IMR-90 (cell line): ENCODE data around the gene FBP1. TPM values are rescaled to one million over a fixed set of nuclear protein-coding genes. Genes with fewer than 3 reads are reported as not detected.
A peak's percentile ranks its signal among the peaks of the same experiment; 100 is the strongest.

ENCODE experiments used
- ATAC-seq: fragments of 200-7000 bp; cut with Tn5 transposase; 2 replicates; pipeline ENCODE4 v1.9.1; 2020; ENCODE audit warnings: low read depth, mild to moderate bottlenecking, moderate library complexity
- BruUV-seq: library from RNA; stranded (reverse); fragments of 400-500 nt; replicated peaks from 2 replicates; lab custom pipeline; 2021; lab: Mats Ljungman, UMichigan
- CTCF ChIA-PET: fragments of 300-600 bp; formaldehyde crosslinking; extraction: SDS; loops from one replicate; lab custom pipeline; 2021; ENCODE audit warnings: antibody characterized with exemption; lab: Yijun Ruan, JAX
- POLR2A ChIA-PET: fragments of 300-600 bp; sonication (Branson Sonifier 250); formaldehyde crosslinking; loops from one replicate; lab custom pipeline; 2022; ENCODE audit warnings: antibody characterized with exemption; ENCODE audit not compliant: unreplicated experiment; lab: Charles Lee
- DNase-seq: peaks from one replicate; pipeline ENCODE4 v3.0.0; 2013
- H2AFZ ChIP-seq: replicated peaks from 2 replicates; pipeline ENCODE3; 2013; ENCODE audit warnings: low read length, mild to moderate bottlenecking; ENCODE audit not compliant: poor library complexity
- H2AK5ac ChIP-seq: 2 replicates; pipeline ENCODE4 v1.6.1; 2013; ENCODE audit warnings: low read depth, low read length, inconsistent platforms
- H2AK9ac ChIP-seq: replicated peaks from 2 replicates; pipeline ENCODE3; 2013; ENCODE audit warnings: mild to moderate bottlenecking, low read depth, low read length, moderate library complexity; ENCODE audit not compliant: poor library complexity
- H2BK120ac ChIP-seq: 2 replicates; pipeline ENCODE4 v1.6.1; 2013; ENCODE audit warnings: low read depth, low read length, inconsistent platforms
- H2BK15ac ChIP-seq: 3 replicates; pipeline ENCODE4 v1.6.1; 2013; ENCODE audit warnings: low read depth, low read length, inconsistent platforms
- H2BK20ac ChIP-seq: 2 replicates; pipeline ENCODE4 v1.6.1; 2013; ENCODE audit warnings: low read depth, mild to moderate bottlenecking, inconsistent platforms, low read length, moderate library complexity
- H2BK5ac ChIP-seq: 2 replicates; pipeline ENCODE4 v1.6.1; 2013; ENCODE audit warnings: mild to moderate bottlenecking, low read depth, low read length, inconsistent platforms; ENCODE audit not compliant: poor library complexity, severe bottlenecking
- H3K14ac ChIP-seq: replicated peaks from 2 replicates; pipeline ENCODE4 v1.6.1; 2013; ENCODE audit warnings: low read depth, low read length, inconsistent platforms
- H3K18ac ChIP-seq: 2 replicates; pipeline ENCODE4 v1.6.1; 2013; ENCODE audit warnings: low read depth, low read length, control low read depth
- H3K23ac ChIP-seq: 2 replicates; pipeline ENCODE4 v1.6.1; 2013; ENCODE audit warnings: low read depth, low read length, inconsistent platforms
- H3K27ac ChIP-seq: 2 replicates; pipeline ENCODE4 v1.5.1; 2013; ENCODE audit warnings: mild to moderate bottlenecking, control low read depth, low read length; ENCODE audit not compliant: insufficient read depth
- H3K27me3 ChIP-seq: 2 replicates; pipeline ENCODE4 v1.6.1; 2013; ENCODE audit warnings: low read length; ENCODE audit not compliant: control insufficient read depth, insufficient read depth
- H3K36me3 ChIP-seq: 2 replicates; pipeline ENCODE4 v1.6.1; 2013; ENCODE audit warnings: low read length, mixed read lengths; ENCODE audit not compliant: control insufficient read depth, insufficient read depth
- H3K4ac ChIP-seq: 2 replicates; pipeline ENCODE4 v1.6.1; 2013; ENCODE audit warnings: low read depth, low read length, inconsistent platforms
- H3K4me1 ChIP-seq: 2 replicates; pipeline ENCODE4 v1.6.1; 2013; ENCODE audit warnings: low read length, mixed read lengths; ENCODE audit not compliant: control insufficient read depth, insufficient read depth
- H3K4me2 ChIP-seq: 2 replicates; pipeline ENCODE4 v1.6.1; 2013; ENCODE audit warnings: low read depth, mild to moderate bottlenecking, control low read depth, low read length, moderate library complexity
- H3K4me3 ChIP-seq: 2 replicates; pipeline ENCODE4 v1.5.1; 2013; ENCODE audit warnings: low read depth, mild to moderate bottlenecking, control low read depth, low read length, moderate library complexity; ENCODE audit not compliant: insufficient read depth
- H3K56ac ChIP-seq: 2 replicates; pipeline ENCODE4 v1.6.1; 2013; ENCODE audit warnings: low read length, inconsistent platforms; ENCODE audit not compliant: insufficient read depth; ENCODE audit errors: extremely low read depth
- H3K79me1 ChIP-seq, 2 experiments: 2 replicates each; pipeline ENCODE4 v1.6.1; 2013; ENCODE audit warnings: low read length in 2 of 2, inconsistent platforms in 1 of 2, low read depth in 1 of 2
- H3K9ac ChIP-seq: 2 replicates; pipeline ENCODE4 v1.6.1; 2013; ENCODE audit warnings: low read depth, low read length, control low read depth
- H3K9me1 ChIP-seq: 2 replicates; pipeline ENCODE4 v1.6.1; 2013; ENCODE audit warnings: low read length, inconsistent platforms; ENCODE audit not compliant: insufficient read depth
- H3K9me3 ChIP-seq: 2 replicates; pipeline ENCODE4 v1.6.1; 2013; ENCODE audit warnings: low read length; ENCODE audit not compliant: control insufficient read depth, insufficient read depth
- H4K20me1 ChIP-seq: 2 replicates; pipeline ENCODE4 v1.6.1; 2013; ENCODE audit warnings: low read length, inconsistent platforms; ENCODE audit not compliant: insufficient read depth
- H4K5ac ChIP-seq: 2 replicates; pipeline ENCODE4 v1.6.1; 2013; ENCODE audit warnings: mild to moderate bottlenecking, low read depth, low read length, control low read depth
- H4K8ac ChIP-seq, 2 experiments: 2 replicates each; pipeline ENCODE4 v1.6.1; 2013; ENCODE audit warnings: low read depth in 2 of 2, low read length in 2 of 2, control low read depth in 1 of 2, inconsistent platforms in 1 of 2
- H4K91ac ChIP-seq: 2 replicates; pipeline ENCODE4 v1.6.1; 2013; ENCODE audit warnings: low read depth, low read length, inconsistent platforms; ENCODE audit not compliant: insufficient read depth
- CEBPB ChIP-seq: IDR thresholded peaks from 2 replicates; pipeline ENCODE4 v1.6.1; 2012; ENCODE audit warnings: low read depth, low read length, improper control_type of control experiment
- CHD1 ChIP-seq: IDR thresholded peaks from 2 replicates; pipeline ENCODE4 v1.6.1; 2012; ENCODE audit warnings: low read depth, low read length, improper control_type of control experiment
- CTCF ChIP-seq: conservative IDR thresholded peaks from 2 replicates; pipeline ENCODE4 v1.5.1; 2012; ENCODE audit warnings: mild to moderate bottlenecking, low read depth, low read length, improper control_type of control experiment
- ELK1 ChIP-seq: fragments of 150-350 bp; IDR thresholded peaks from 2 replicates; pipeline ENCODE4 v1.6.1; 2016; ENCODE audit warnings: low read depth, mild to moderate bottlenecking, low read length, moderate library complexity, borderline replicate concordance
- FOS ChIP-seq: fragments of 150-350 bp; IDR thresholded peaks from 2 replicates; pipeline ENCODE4 v1.6.1; 2016; ENCODE audit warnings: low read depth, low read length
- MAFK ChIP-seq: IDR thresholded peaks from 2 replicates; pipeline ENCODE4 v1.6.1; 2012; ENCODE audit warnings: low read depth, low read length, improper control_type of control experiment
- MAZ ChIP-seq: IDR thresholded peaks from 2 replicates; pipeline ENCODE4 v1.6.1; 2012; ENCODE audit warnings: low read depth, mild to moderate bottlenecking, low read length, improper control_type of control experiment, moderate library complexity, borderline replicate concordance
- NFE2L2 ChIP-seq: fragments of 150-350 bp; IDR thresholded peaks from 2 replicates; pipeline ENCODE4 v1.6.1; 2016; ENCODE audit warnings: low read depth, mild to moderate bottlenecking, low read length
- POLR2A ChIP-seq: IDR thresholded peaks from 2 replicates; pipeline ENCODE4 v1.6.1; 2012; ENCODE audit warnings: mild to moderate bottlenecking, low read depth, low read length
- RAD21 ChIP-seq: IDR thresholded peaks from 2 replicates; pipeline ENCODE4 v1.6.1; 2012; ENCODE audit warnings: low read length, improper control_type of control experiment
- SMC3 ChIP-seq: fragments of 150-350 bp; IDR thresholded peaks from 2 replicates; pipeline ENCODE4 v1.6.1; 2016; ENCODE audit warnings: low read depth, mild to moderate bottlenecking, antibody characterized with exemption, low read length, moderate library complexity
- USF2 ChIP-seq: fragments of 150-350 bp; IDR thresholded peaks from 2 replicates; pipeline ENCODE4 v1.6.1; 2017; ENCODE audit warnings: mild to moderate bottlenecking, antibody characterized with exemption, low read length, low read depth
- WGBS, 2 experiments: methylation state at CpG; one replicate each; pipeline versions ENCODE4 v1.1.5 to v1.1.7; 2013; ENCODE audit warnings: missing lambda C conversion rate in 2 of 2; ENCODE audit not compliant: insufficient read length in 1 of 2; ENCODE audit errors: extremely low coverage in 2 of 2; 5-methylcytosine and 5-hydroxymethylcytosine counted together
- dilution Hi-C: fragments of 300-500 bp; cut with HindIII; formaldehyde crosslinking; loops from one replicate; pipeline ENCODE4 v1.14.3; 2018; ENCODE audit warnings: low sequenced_read_pairs; ENCODE audit not compliant: unreplicated experiment
- in situ Hi-C: fragments of 300-500 bp; cut with MboI; formaldehyde crosslinking; loops from 3 replicates; pipeline ENCODE4 v1.14.3; 2019; ENCODE audit warnings: low sequenced_read_pairs, inconsistent platforms, mixed read lengths
- intact Hi-C: fragments of 100-400 bp; cut with micrococcal nuclease; formaldehyde crosslinking; loops from 2 replicates; pipeline ENCODE4 v1.10.0; 2022
- polyA plus RNA-seq, 3 experiments: library from polyadenylated mRNA; depleted of rRNA; stranded (reverse); fragments of >200 nt; gene quantifications; 2 replicates each; pipeline ENCODE4 v1.2.3, GENCODE V29; 2012; ENCODE audit warnings: low replicate concordance in 1 of 3
- total RNA-seq: library from RNA; depleted of rRNA; stranded (reverse); fragments of >200 nt; gene quantifications from 2 replicates; pipeline ENCODE4 v1.2.3, GENCODE V29; 2012

FBP1 gene
- total and polyA plus RNA-seq, 2 of the 4 experiments (the other 2 are of a cell fraction) = not detected

- CTCF ChIA-PET = no interaction called here
- no peak for ATAC-seq
Measured at GRCh38 chr9:94648185-94648584, 8.9 kb upstream of the FBP1 start.

More at GRCh38 chr9:94648185-94648584, 8.9 kb upstream of the FBP1 start:
- WGBS, 2 experiments = 67% methylated on average over 1 of the region's 2 CpGs; no CpG with 5 or more reads in 1 of the 2 experiments
- Histone ChIP-seq H3K4me3 (no peak overlapping the region), H3K79me1 (no peaks in the 10 kb centered on the region), H3K9me3 (no peaks in the 10 kb centered on the region), H3K9me1 (0 out of 2 replicates have a peak, but pooled peaks cover 3% of the 10 kb centered on the region), H3K56ac (no peak overlapping the region; the same call in 1 of the 2 replicates), H3K4me1 (no peaks in the 10 kb centered on the region), H4K8ac (no peak overlapping the region), H3K18ac (no peak overlapping the region), H2BK20ac (no peak overlapping the region), H4K91ac (no peak overlapping the region), H2BK15ac (no peak overlapping the region), H3K23ac (no peak overlapping the region), H3K14ac (no peak overlapping the region), H2AK5ac (peak overlapping the region; percentile 8; the same call in 1 of the 2 replicates), H2BK5ac (no peak overlapping the region), H3K27me3 (peaks cover 11% of the 10 kb centered on the region), H3K9ac (no peak overlapping the region), H2AK9ac (no peak overlapping the region), H3K4ac (no peak overlapping the region), H3K36me3 (no peaks in the 10 kb centered on the region), H2BK120ac (no peak overlapping the region), H3K27ac (no peak overlapping the region), H4K5ac (no peak overlapping the region), H2AFZ (peak overlapping the region; percentile 57), H3K4me2 (no peak overlapping the region), H4K20me1 (no peaks in the 10 kb centered on the region)
- BruUV-seq = no TSS peak
- intact Hi-C loops (no loop called here), dilution Hi-C loops (no loop called here), in situ Hi-C loops (no loop called here)
- TF ChIP-seq FOS (no peak), POLR2A (no peak), CHD1 (no peak), SMC3 (no peak), CTCF (no peak), MAZ (no peak), USF2 (no peak), NFE2L2 (no peak), MAFK (no peak), RAD21 (no peak), ELK1 (no peak), CEBPB (no peak)
- DNase-seq = no peak
- POLR2A ChIA-PET = no interaction called here
